Fibroblast of lung (primary cell): Measurements from ENCODE around the gene AP1G2. TPM values are rescaled to one million over a fixed set of nuclear protein-coding genes. Genes with fewer than 3 reads are reported as not detected.
A peak's percentile ranks its signal among the peaks of the same experiment; 100 is the strongest.

Experiments used
- DNase-seq, 2 donors: peaks; one replicate each; pipeline versions ENCODE4 v3.0.0 to v3.0.0-alpha.2; 2010; ENCODE audit warnings: low read depth in 2 of 2
- H2AFZ ChIP-seq: 2 replicates; pipeline ENCODE4 v1.5.1; 2012; ENCODE audit warnings: low read length, control low read depth, inconsistent platforms
- H3K27ac ChIP-seq: 2 replicates; pipeline ENCODE4 v1.5.1; 2011; ENCODE audit warnings: low read length, control low read depth; ENCODE audit not compliant: insufficient read depth
- H3K27me3 ChIP-seq: 2 replicates; pipeline ENCODE4 v1.5.1; 2011; ENCODE audit warnings: mild to moderate bottlenecking, low read length; ENCODE audit not compliant: control insufficient read depth, insufficient read depth
- H3K36me3 ChIP-seq: 2 replicates; pipeline ENCODE4 v1.5.1; 2011; ENCODE audit warnings: low read length; ENCODE audit not compliant: control insufficient read depth, insufficient read depth
- H3K4me1 ChIP-seq: 2 replicates; pipeline ENCODE4 v1.5.1; 2011; ENCODE audit warnings: low read length; ENCODE audit not compliant: control insufficient read depth, insufficient read depth; ENCODE audit errors: extremely low read depth
- H3K4me2 ChIP-seq: 2 replicates; pipeline ENCODE4 v1.5.1; 2011; ENCODE audit warnings: low read length, control low read depth; ENCODE audit not compliant: insufficient read depth; ENCODE audit errors: extremely low read depth
- H3K4me3 ChIP-seq, 4 experiments: fragments of 200-600 bp in 1 of 4; sonication (generic) in 1 of 4; replicated peaks in 1 of 4; 2 replicates each; pipeline ENCODE4 v1.5.1; 2011 to 2016; ENCODE audit warnings: low read length in 4 of 4, low read depth in 3 of 4, mild to moderate bottlenecking in 3 of 4, control low read depth in 2 of 4, inconsistent platforms in 1 of 4, mixed read lengths in 1 of 4; ENCODE audit not compliant: insufficient read depth in 1 of 4; ENCODE audit errors: control extremely low read depth in 1 of 4
- H3K79me2 ChIP-seq: 2 replicates; pipeline ENCODE4 v1.5.1; 2012; ENCODE audit warnings: mild to moderate bottlenecking, low read length, inconsistent platforms; ENCODE audit not compliant: control insufficient read depth, insufficient read depth
- H3K9ac ChIP-seq: 2 replicates; pipeline ENCODE4 v1.5.1; 2011; ENCODE audit warnings: mild to moderate bottlenecking, low read length, control low read depth; ENCODE audit not compliant: insufficient read depth
- H3K9me3 ChIP-seq: 2 replicates; pipeline ENCODE4 v1.5.1; 2012; ENCODE audit warnings: low read depth, low read length; ENCODE audit not compliant: control insufficient read depth, insufficient read depth
- H4K20me1 ChIP-seq: 2 replicates; pipeline ENCODE4 v1.5.1; 2011; ENCODE audit warnings: low read length; ENCODE audit not compliant: control insufficient read depth, insufficient read depth; ENCODE audit errors: extremely low read depth
- CTCF ChIP-seq, 2 donors: IDR thresholded peaks in 1 of 2; conservative IDR thresholded peaks in 1 of 2; 1 replicate in 1 of 2; 2 replicates in 1 of 2; pipeline ENCODE4 v1.5.1; 2011 to 2012; ENCODE audit warnings: low read length in 2 of 2, control low read depth in 1 of 2, inconsistent platforms in 1 of 2, low read depth in 1 of 2, mild to moderate bottlenecking in 1 of 2
- EZH2 ChIP-seq: IDR thresholded peaks from 2 replicates; pipeline ENCODE4 v1.5.1; 2012; ENCODE audit warnings: low read length, control low read depth, mild to moderate bottlenecking; ENCODE audit errors: missing control alignments
- polyA plus RNA-seq, 2 donors: library from polyadenylated mRNA; depleted of rRNA in 1 of 2; stranded (reverse) in 1 of 2; unstranded in 1 of 2; fragments of >200 nt; gene quantifications; 2 replicates each; pipeline ENCODE4 v1.2.1, GENCODE V29; 2011 to 2012; ENCODE audit warnings: missing spikeins in 1 of 2
- total RNA-seq: library from RNA; depleted of rRNA; stranded (reverse); fragments of >200 nt; gene quantifications from 2 replicates; pipeline ENCODE4 v1.2.1, GENCODE V29; 2014

AP1G2 gene
- total and polyA plus RNA-seq, 2 donors (not counting 1 experiment from before 2014, with no cell fraction given), result 7.9 to 9.2 TPM

- Histone ChIP-seq H4K20me1 (no peaks in the 10 kb centered on the region), H3K27me3 (peaks cover 35% of the 10 kb centered on the region), H3K4me3 (no peak overlapping the region), H3K9me3 (no peaks in the 10 kb centered on the region), H3K27ac (no peak overlapping the region), H3K4me2 (no peak overlapping the region), H2AFZ (no peak overlapping the region), H3K36me3 (no peaks in the 10 kb centered on the region), H3K79me2 (no peaks in the 10 kb centered on the region), H3K9ac (no peak overlapping the region), H3K4me1 (no peaks in the 10 kb centered on the region)
- DNase-seq, result no peak
- no peak for TF ChIP-seq CTCF (conservative IDR thresholded peaks at IDR 0.05 in 1 of 2, IDR thresholded peaks at IDR 0.05 in 1 of 2; ENCODE audit: low read depth in 1 of 2, low read length in 2 of 2)
- TF ChIP-seq EZH2, result peak; percentile 50
These were observed 5.9 kb upstream of the AP1G2 start for GRCh38 chr14:23573384-23574015.

GRCh38 chr14:23572836-23573235, 5.2 kb upstream of the AP1G2 start:
- Histone ChIP-seq H3K27ac (no peak overlapping the region), H4K20me1 (no peaks in the 10 kb centered on the region), H3K4me2 (no peak overlapping the region), H3K9me3 (no peaks in the 10 kb centered on the region), H3K9ac (no peak overlapping the region), H3K27me3 (peaks cover 33% of the 10 kb centered on the region), H3K36me3 (no peaks in the 10 kb centered on the region), H3K79me2 (no peaks in the 10 kb centered on the region), H2AFZ (no peak overlapping the region), H3K4me3 (no peak overlapping the region), H3K4me1 (no peaks in the 10 kb centered on the region)
- no peak for DNase-seq
- no peak for TF ChIP-seq EZH2

- Histone ChIP-seq H4K20me1 (no peaks in the 10 kb centered on the region), H3K36me3 (no peaks in the 10 kb centered on the region), H3K9ac (no peak overlapping the region), H3K4me1 (no peaks in the 10 kb centered on the region), H3K9me3 (no peaks in the 10 kb centered on the region), H3K4me2 (no peak overlapping the region), H3K79me2 (no peaks in the 10 kb centered on the region), H3K4me3 (no peak overlapping the region), H3K27me3 (peaks cover 33% of the 10 kb centered on the region), H3K27ac (no peak overlapping the region), H2AFZ (no peak overlapping the region)
- TF ChIP-seq CTCF (conservative IDR thresholded peaks at IDR 0.05 in 1 of 2, IDR thresholded peaks at IDR 0.05 in 1 of 2; ENCODE audit: low read depth in 1 of 2, low read length in 2 of 2), result no peak
- TF ChIP-seq EZH2, result no peak
- DNase-seq, result no peak
These were observed 4.9 kb upstream of the AP1G2 start for GRCh38 chr14:23572524-23572828.
